Right cardiac atrium (tissue), 5 donors: ENCODE measurements around the gene EXOSC5. TPM values are rescaled to one million over a fixed set of nuclear protein-coding genes. Genes with fewer than 3 reads are reported as not detected.
A peak's percentile ranks its signal among the peaks of the same experiment; 100 is the strongest.

Source experiments
- ATAC-seq, 2 donors: fragments of 200-7000 bp; cut with Tn5 transposase; one replicate each; pipeline versions ENCODE4 v1.8.0 to v1.9.1; 2020; ENCODE audit warnings: moderate library complexity in 2 of 2, mild to moderate bottlenecking in 1 of 2
- DNase-seq, 3 donors: peaks; one replicate each; pipeline ENCODE4 v3.0.0-alpha.2; 2020
- H3K27ac ChIP-seq: one replicate; pipeline ENCODE4 v1.5.1; 2013; ENCODE audit warnings: mild to moderate bottlenecking, low read length, control low read depth, moderate library complexity
- H3K27me3 ChIP-seq: one replicate; pipeline ENCODE4 v1.6.1; 2013; ENCODE audit not compliant: control insufficient read depth, insufficient read depth
- H3K4me1 ChIP-seq: one replicate; pipeline ENCODE4 v1.6.1; 2013; ENCODE audit warnings: low read length; ENCODE audit not compliant: control insufficient read depth, insufficient read depth
- H3K4me3 ChIP-seq: one replicate; pipeline ENCODE4 v1.5.1; 2013; ENCODE audit warnings: low read length, control low read depth
- H3K9me3 ChIP-seq: one replicate; pipeline ENCODE4 v1.6.1; 2013; ENCODE audit warnings: low read length; ENCODE audit not compliant: control insufficient read depth
- WGBS: extraction: QIAGEN DNeasy Blood & Tissue Kit; methylation state at CpG from one replicate; pipeline ENCODE4 v1.1.7; 2013; 5-methylcytosine and 5-hydroxymethylcytosine counted together
- intact Hi-C, 4 donors: fragments of 100-400 bp; cut with DNase I; formaldehyde crosslinking; loops; one replicate each; pipeline versions ENCODE4 v1.11.0 to v1.14.0; 2022 to 2023
- long read RNA-seq, 4 donors: library from polyadenylated mRNA; unstranded; transcript quantifications; one replicate each; pipeline ENCODE4 v2.0.0, GENCODE V29; 2020 to 2021
- polyA plus RNA-seq: library from polyadenylated mRNA; stranded (reverse); fragments of 200-250 nt; gene quantifications from one replicate; pipeline ENCODE4 v1.2.3, GENCODE V29; 2013
- total RNA-seq, 4 donors: library from RNA; stranded (reverse); fragmentation: NEBNext Ultra II Directional; extraction: Animal tissue kit (Norgen Biotek cat#: 25700); gene quantifications; one replicate each; pipeline ENCODE4 v1.2.1, GENCODE V29; 2021
- donor health status: healthy with polysubstance abuse.
- donor health status: DM: no; HTN: yes; CAD: no.
- donor health status: DM: no; HTN: no; CAD: no.
- donor health status: DM: no; HTN: yes; CAD: no; lungs with severe emphysema.
- donor health status: DM: yes; HTN: yes; CAD: no.

EXOSC5 gene
- 10 to 100 TPM in 2 of 4 donors, 1 to 10 TPM in 2; 8.6 to 12.6 (median 10.8) TPM for total RNA-seq
- 12.2 TPM for polyA plus RNA-seq
- long read RNA-seq, donor 1, transcript EXOSC5-201 (6 exons, 1,118 nt) = major isoform, 7 of 11 reads
- long read RNA-seq, donor 1, partial matches to known transcripts = 3 of 11 reads
- long read RNA-seq, donor 1, other reads (novel, unspliced or antisense) = 1 of 11 reads
- long read RNA-seq, donor 2, transcript EXOSC5-201 (6 exons, 1,118 nt) = major isoform, 7 of 9 reads
- long read RNA-seq, donor 2, partial matches to known transcripts = 2 of 9 reads
- long read RNA-seq, donor 2, other reads (novel, unspliced or antisense) = 0 of 9 reads
- long read RNA-seq, donor 3, transcript EXOSC5-201 (6 exons, 1,118 nt) = major isoform, 5 of 5 reads
- long read RNA-seq, donor 3, partial matches to known transcripts = 0 of 5 reads
- long read RNA-seq, donor 3, other reads (novel, unspliced or antisense) = 0 of 5 reads
- long read RNA-seq, donor 4, transcript EXOSC5-201 (6 exons, 1,118 nt) = major isoform, 8 of 9 reads
- long read RNA-seq, donor 4, partial matches to known transcripts = 1 of 9 reads
- long read RNA-seq, donor 4, other reads (novel, unspliced or antisense) = 0 of 9 reads

GRCh38 chr19:41397086-41398049, at the start of gene EXOSC5, which contains the start of gene BCKDHA:
EXOSC5 (minus strand) TSS chr19:41397359; CDS start chr19:41397328, 31 bp downstream.
BCKDHA (plus strand) TSS chr19:41397818; CDS start chr19:41397828, 10 bp downstream.
- Histone ChIP-seq H3K4me3 (peak within 1 kb of the TSS; percentile 98), H3K4me1 (peaks cover 6% of the 10 kb centered on the region), H3K27me3 (no peaks in the 10 kb centered on the region), H3K9me3 (no peaks in the 10 kb centered on the region), H3K27ac (peak within 1 kb of the TSS; percentile 89)
- DNase-seq (peak; percentile 99 to 100 (median 99)), ATAC-seq (peak; percentile 97 to 98)
- WGBS = under 1% methylated on average over 50 of the region's 50 CpGs
- intact Hi-C loops = no loop called here

GRCh38 chr19:41445575-41445974, 48.4 kb upstream of the EXOSC5 start:
- Histone ChIP-seq H3K4me3 (no peak overlapping the region), H3K9me3 (no peaks in the 10 kb centered on the region), H3K4me1 (no peaks in the 10 kb centered on the region), H3K27me3 (no peaks in the 10 kb centered on the region), H3K27ac (no peak overlapping the region)
- DNase-seq = no peak
- ATAC-seq = no peak
- intact Hi-C loops = loop anchor here in 1 of 4 donors (5.0 kb wide), 1 partner anchor 117 kb away; no protein-coding TSS in a partner anchor
- WGBS = 63% methylated on average over 5 of the region's 5 CpGs

GRCh38 chr19:41443813-41444455, 46.8 kb upstream of the EXOSC5 start:
- no peak overlapping the region for H3K4me3 ChIP-seq
- ATAC-seq = no peak
- no peaks in the 10 kb centered on the region for H3K27me3 ChIP-seq
- H3K27ac ChIP-seq = no peak overlapping the region
- 55% methylated on average over 6 of the region's 6 CpGs for WGBS
- no peaks in the 10 kb centered on the region for H3K4me1 ChIP-seq
- intact Hi-C loops = no loop called here
- DNase-seq = no peak
- no peaks in the 10 kb centered on the region for H3K9me3 ChIP-seq

- ATAC-seq = no peak
- 60% methylated on average over 7 of the region's 7 CpGs for WGBS
- Histone ChIP-seq H3K4me3 (no peak within 1 kb of the TSS), H3K27me3 (no peaks in the 10 kb centered on the region), H3K4me1 (no peaks in the 10 kb centered on the region), H3K27ac (no peak within 1 kb of the TSS), H3K9me3 (no peaks in the 10 kb centered on the region)
- intact Hi-C loops = no loop called here
- DNase-seq = no peak
These were observed 45.6 kb upstream of the EXOSC5 start, which contains the start of gene ERICH4 for GRCh38 chr19:41442473-41443355. ERICH4 (plus strand) TSS chr19:41443156; CDS start chr19:41443170, 14 bp downstream.

GRCh38 chr19:41441321-41441945, 44.3 kb upstream of the EXOSC5 start:
- no peak for DNase-seq
- H3K27ac ChIP-seq = no peak overlapping the region
- H3K4me3 ChIP-seq = no peak overlapping the region
- no peaks in the 10 kb centered on the region for H3K4me1 ChIP-seq
- ATAC-seq = no peak
- intact Hi-C loops = no loop called here
- WGBS = 84% methylated on average over 15 of the region's 15 CpGs
- no peaks in the 10 kb centered on the region for H3K9me3 ChIP-seq
- H3K27me3 ChIP-seq = no peaks in the 10 kb centered on the region

- intact Hi-C loops = loop anchor here in 1 of 4 donors (10.0 kb wide), 1 partner anchor 85 kb away; the partner anchor contains the start of gene TGFB1
- under 1% methylated on average over 40 of the region's 40 CpGs for WGBS
- ATAC-seq = peak; percentile 98
These were observed 42.5 kb upstream of the EXOSC5 start, which contains the start of gene DMAC2 for GRCh38 chr19:41439441-41440222. DMAC2 (minus strand) TSS chr19:41439912; CDS start chr19:41439899, 13 bp downstream.

GRCh38 chr19:41437944-41438574, 40.9 kb upstream of the EXOSC5 start:
- DNase-seq (peak in 1 of 3 donors; percentile 31), ATAC-seq (no peak)
- H3K9me3 ChIP-seq = no peaks in the 10 kb centered on the region
- no peaks in the 10 kb centered on the region for H3K27me3 ChIP-seq
- no peak overlapping the region for H3K4me3 ChIP-seq
- intact Hi-C loops = loop anchor here in 1 of 4 donors (10.0 kb wide), 1 partner anchor 83 kb away; the partner anchor contains the start of gene TGFB1
- no peaks in the 10 kb centered on the region for H3K4me1 ChIP-seq
- no peak overlapping the region for H3K27ac ChIP-seq
- 89% methylated on average over 7 of the region's 7 CpGs for WGBS

More at GRCh38 chr19:41439441-41440222, 42.5 kb upstream of the EXOSC5 start, which contains the start of gene DMAC2:
- no peaks in the 10 kb centered on the region for H3K9me3 ChIP-seq
- peak within 1 kb of the TSS; percentile 89 for H3K4me3 ChIP-seq
- DNase-seq = peak; percentile 97 to 98 (median 98)
- peak within 1 kb of the TSS; percentile 99 for H3K27ac ChIP-seq
- no peaks in the 10 kb centered on the region for H3K4me1 ChIP-seq
- H3K27me3 ChIP-seq = no peaks in the 10 kb centered on the region

GRCh38 chr19:41436674-41436951, 39.5 kb upstream of the EXOSC5 start:
- H3K4me1 ChIP-seq = no peaks in the 10 kb centered on the region
- H3K9me3 ChIP-seq = no peaks in the 10 kb centered on the region
- DNase-seq = no peak
- no peak overlapping the region for H3K4me3 ChIP-seq
- H3K27me3 ChIP-seq = no peaks in the 10 kb centered on the region
- ATAC-seq = no peak
- intact Hi-C loops = loop anchor here in 1 of 4 donors (10.0 kb wide), 1 partner anchor 82 kb away; the partner anchor contains the start of gene TGFB1
- no peak overlapping the region for H3K27ac ChIP-seq
